GM12892 (cell line): Measurements from ENCODE around the gene DPEP2.

ENCODE experiments used
- POLR2A ChIP-seq: IDR thresholded peaks from 2 replicates; pipeline ENCODE4 v1.6.1; 2011; ENCODE audit warnings: low read depth, low read length, control low read depth
- POLR2AphosphoS5 ChIP-seq: IDR thresholded peaks from 2 replicates; pipeline ENCODE4 v1.6.1; 2011; ENCODE audit warnings: low read depth, low read length, control low read depth

GRCh38 chr16:67964477-67965131 is 34.7 kb downstream of the DPEP2 start:
- TF ChIP-seq POLR2AphosphoS5 (no peak), POLR2A (no peak)
